ENCODE results near the gene GNAQ.

The GNAQ gene

DNA sequence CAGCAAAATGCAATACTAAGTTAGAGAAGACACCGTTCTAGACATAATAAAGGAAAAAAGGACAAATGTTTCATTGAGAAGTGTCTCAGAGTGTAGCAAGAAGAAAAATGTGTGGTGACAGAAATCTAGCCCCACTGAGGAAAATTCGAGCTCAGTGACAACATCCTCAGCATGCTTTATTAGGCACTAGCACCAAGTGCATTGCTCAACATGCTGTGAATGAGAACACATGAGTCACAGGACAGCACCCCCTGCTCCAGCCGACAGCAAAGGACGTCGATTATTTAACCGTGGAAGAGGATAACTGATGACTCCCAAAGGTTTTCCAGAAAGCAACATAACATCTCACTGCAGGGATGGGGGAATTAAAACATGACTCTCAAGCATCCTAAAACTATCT is 182.7 kb downstream of the GNAQ start:
- Histone ChIP-seq H3K9me3 (ENCODE audit: control insufficient read depth, low read length) (no peaks in the 10 kb centered on the region), H3K4me1 (ENCODE audit: control insufficient read depth, insufficient read depth, low read length) (peaks cover 36% of the 10 kb centered on the region), H3K27me3 (replicated peaks; ENCODE audit: control insufficient read depth, insufficient read depth, low read length) (no peaks in the 10 kb centered on the region), H3K9ac (ENCODE audit: low read length) (peak overlapping the region; percentile 53), H3K36me3 (ENCODE audit: control insufficient read depth, insufficient read depth, low read length, severe bottlenecking) (no peaks in the 10 kb centered on the region), H3K4me3 (ENCODE audit: low read length) (peak overlapping the region; percentile 35)
- DNase-seq (ENCODE audit: low read depth): peak; percentile 81

DNA sequence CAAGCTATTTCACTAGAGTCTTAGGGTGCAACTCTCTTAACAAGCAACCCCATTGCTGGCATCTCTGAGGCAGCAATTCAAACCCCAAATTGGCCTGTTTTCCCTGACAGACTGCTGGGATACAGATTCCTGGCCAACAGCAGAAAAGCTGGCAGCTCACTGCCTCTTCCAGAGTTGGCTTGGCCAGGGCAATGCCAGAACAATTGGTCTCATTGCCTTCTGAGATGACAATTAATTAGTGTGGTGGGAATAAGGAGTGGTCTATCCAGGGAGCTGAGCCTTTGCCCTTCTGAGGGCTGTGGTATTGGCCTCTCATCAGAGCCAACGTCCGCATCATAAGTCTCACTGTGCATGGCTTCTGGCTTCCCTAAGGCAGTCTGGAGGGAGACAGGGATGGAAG is 183.2 kb downstream of the GNAQ start:
- no peak for DNase-seq (ENCODE audit: low read depth)

DNA sequence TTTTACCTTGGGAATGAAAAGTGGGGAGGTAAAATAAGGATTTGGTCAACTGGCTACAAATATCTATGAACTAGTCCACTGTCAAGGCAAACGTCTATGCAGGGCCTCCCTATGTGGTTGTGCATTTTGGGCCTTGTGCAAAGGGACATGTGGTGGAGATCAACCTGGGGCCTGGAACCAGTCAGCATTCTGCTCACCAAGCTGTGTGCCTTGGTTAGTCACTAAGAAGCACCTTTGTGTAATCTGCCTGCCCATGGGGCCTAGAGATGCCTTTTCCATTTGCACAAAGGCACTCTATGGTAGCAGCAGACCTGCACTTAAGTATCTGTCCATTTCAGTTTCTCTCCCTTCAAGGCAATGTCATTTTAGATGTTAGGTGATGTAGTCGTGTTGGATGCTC is 184.0 kb downstream of the GNAQ start:
- Histone ChIP-seq H3K9ac (ENCODE audit: low read length) (no peak overlapping the region), H3K4me3 (ENCODE audit: low read length) (no peak overlapping the region), H3K9me3 (ENCODE audit: control insufficient read depth, low read length) (no peaks in the 10 kb centered on the region), H3K36me3 (ENCODE audit: control insufficient read depth, insufficient read depth, low read length, severe bottlenecking) (no peaks in the 10 kb centered on the region), H3K4me1 (ENCODE audit: control insufficient read depth, insufficient read depth, low read length) (peaks cover 36% of the 10 kb centered on the region), H3K27me3 (replicated peaks; ENCODE audit: control insufficient read depth, insufficient read depth, low read length) (no peaks in the 10 kb centered on the region)
- DNase-seq (ENCODE audit: low read depth): no peak

More for the DNA sequence above, 183.2 kb downstream of the GNAQ start:
- Histone ChIP-seq H3K9me3 (ENCODE audit: control insufficient read depth, low read length) (no peaks in the 10 kb centered on the region), H3K36me3 (ENCODE audit: control insufficient read depth, insufficient read depth, low read length, severe bottlenecking) (no peaks in the 10 kb centered on the region), H3K9ac (ENCODE audit: low read length) (peak overlapping the region; percentile 53), H3K4me3 (ENCODE audit: low read length) (peak overlapping the region; percentile 35), H3K4me1 (ENCODE audit: control insufficient read depth, insufficient read depth, low read length) (peaks cover 36% of the 10 kb centered on the region), H3K27me3 (replicated peaks; ENCODE audit: control insufficient read depth, insufficient read depth, low read length) (no peaks in the 10 kb centered on the region)

DNA sequence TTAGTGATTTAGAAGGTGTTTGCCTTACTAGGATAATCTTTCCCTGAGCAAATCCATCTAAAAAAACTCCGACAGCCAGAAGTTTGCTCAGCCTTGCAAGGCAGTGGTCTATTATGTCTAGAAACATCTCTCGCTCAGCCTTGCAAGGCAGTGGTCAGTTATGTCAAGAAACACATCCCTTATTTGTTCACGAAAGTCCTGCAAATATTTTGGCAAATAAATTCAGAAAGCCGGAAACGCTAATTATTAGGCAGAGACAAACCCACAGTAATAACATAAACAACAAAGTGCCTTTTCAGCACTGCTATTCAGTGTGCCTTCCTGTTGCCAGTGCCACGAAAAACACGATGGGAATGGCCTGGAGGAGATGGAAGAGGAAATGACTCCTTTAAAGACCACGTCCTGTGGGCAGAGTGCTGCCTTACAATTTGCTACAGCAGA is 184.5 kb downstream of the GNAQ start:
- no peaks in the 10 kb centered on the region for H3K9me3 ChIP-seq (ENCODE audit: control insufficient read depth, low read length)
- no peak overlapping the region for H3K9ac ChIP-seq (ENCODE audit: low read length)
- DNase-seq (ENCODE audit: low read depth): no peak
- H3K4me3 ChIP-seq (ENCODE audit: low read length): no peak overlapping the region
- H3K27me3 ChIP-seq (replicated peaks; ENCODE audit: control insufficient read depth, insufficient read depth, low read length): no peaks in the 10 kb centered on the region
- H3K36me3 ChIP-seq (ENCODE audit: control insufficient read depth, insufficient read depth, low read length, severe bottlenecking): no peaks in the 10 kb centered on the region
- peaks cover 31% of the 10 kb centered on the region for H3K4me1 ChIP-seq (ENCODE audit: control insufficient read depth, insufficient read depth, low read length)

DNA sequence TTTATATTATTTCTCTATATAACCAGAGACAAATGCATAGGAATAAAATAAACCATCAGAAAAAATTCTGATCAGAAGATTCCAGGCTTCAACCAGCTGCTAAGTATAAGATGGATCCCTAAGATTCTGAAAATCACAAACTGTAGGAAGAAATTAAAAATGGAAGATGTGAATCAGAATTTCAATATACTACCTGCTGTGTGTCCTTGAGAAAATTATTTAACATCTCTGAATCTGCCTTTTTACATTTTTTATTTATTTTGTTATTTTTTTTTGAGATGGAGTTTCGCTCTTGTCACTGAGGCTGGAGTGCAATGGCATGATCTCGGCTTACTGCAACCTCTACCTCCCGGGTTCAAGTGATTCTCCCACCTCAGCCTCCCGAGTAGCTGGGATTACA is 187.2 kb downstream of the GNAQ start:
- no peak for DNase-seq (ENCODE audit: low read depth)
- Histone ChIP-seq H3K4me3 (ENCODE audit: low read length) (no peak overlapping the region), H3K36me3 (ENCODE audit: control insufficient read depth, insufficient read depth, low read length, severe bottlenecking) (no peaks in the 10 kb centered on the region), H3K9ac (ENCODE audit: low read length) (no peak overlapping the region), H3K4me1 (ENCODE audit: control insufficient read depth, insufficient read depth, low read length) (peaks cover 39% of the 10 kb centered on the region), H3K9me3 (ENCODE audit: control insufficient read depth, low read length) (no peaks in the 10 kb centered on the region), H3K27me3 (replicated peaks; ENCODE audit: control insufficient read depth, insufficient read depth, low read length) (no peaks in the 10 kb centered on the region)

DNA sequence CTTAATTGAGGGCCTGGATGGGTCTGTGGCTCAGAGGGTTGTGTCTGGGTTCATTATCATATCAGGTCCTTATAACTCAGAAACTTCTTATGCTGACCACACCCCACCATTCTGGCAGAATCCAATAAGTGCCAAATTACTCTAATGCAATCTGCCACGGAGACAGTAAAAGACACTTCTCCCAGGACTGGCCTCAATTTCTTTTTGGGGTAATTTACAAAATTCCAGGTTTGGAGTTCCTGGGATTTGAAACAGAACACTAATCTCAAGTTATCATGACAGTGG is 187.8 kb downstream of the GNAQ start:
- Histone ChIP-seq H3K9me3 (ENCODE audit: control insufficient read depth, low read length) (no peaks in the 10 kb centered on the region), H3K36me3 (ENCODE audit: control insufficient read depth, insufficient read depth, low read length, severe bottlenecking) (no peaks in the 10 kb centered on the region), H3K27me3 (replicated peaks; ENCODE audit: control insufficient read depth, insufficient read depth, low read length) (no peaks in the 10 kb centered on the region), H3K4me1 (ENCODE audit: control insufficient read depth, insufficient read depth, low read length) (peaks cover 39% of the 10 kb centered on the region), H3K9ac (ENCODE audit: low read length) (no peak overlapping the region), H3K4me3 (ENCODE audit: low read length) (no peak overlapping the region)
- no peak for DNase-seq (ENCODE audit: low read depth)

DNA sequence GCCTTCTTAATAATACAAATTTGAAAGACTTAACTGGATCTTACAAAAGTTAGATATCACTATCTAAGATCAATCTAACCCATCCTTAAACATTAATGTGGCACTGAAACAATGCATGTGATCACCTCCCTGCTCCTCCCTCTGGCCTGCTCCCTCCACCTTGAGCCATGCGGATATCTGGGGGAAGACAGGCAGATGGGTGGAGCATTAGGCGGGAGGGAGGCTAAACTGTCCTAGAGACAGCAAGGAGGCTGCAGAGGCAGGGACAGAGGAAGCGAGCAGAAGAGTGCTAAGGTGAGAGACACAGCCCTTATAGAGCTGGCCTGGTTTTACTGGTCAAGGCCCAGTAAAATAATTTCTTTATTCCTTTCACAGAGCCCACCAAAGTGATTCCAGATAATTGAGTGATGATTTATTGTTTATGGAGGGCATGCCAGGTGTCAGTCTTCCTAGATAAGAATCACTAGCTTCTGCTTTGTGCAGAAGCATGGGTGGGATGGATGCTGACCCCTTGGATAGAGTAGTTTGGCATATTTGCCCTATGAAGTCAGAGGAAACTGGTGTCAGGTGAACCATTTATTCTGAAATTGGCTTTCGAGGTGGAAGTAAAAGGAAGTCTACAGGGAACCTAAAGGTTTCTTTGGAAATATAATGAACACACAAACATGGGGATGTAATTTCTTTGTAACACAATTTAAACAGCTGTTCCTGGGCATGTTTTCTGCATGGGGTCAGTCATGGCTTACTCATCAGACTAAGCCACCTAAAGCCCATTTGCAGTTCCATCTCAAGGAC is 188.3 kb downstream of the GNAQ start:
- H3K4me1 ChIP-seq (ENCODE audit: control insufficient read depth, insufficient read depth, low read length): peaks cover 35% of the 10 kb centered on the region
- no peaks in the 10 kb centered on the region for H3K36me3 ChIP-seq (ENCODE audit: control insufficient read depth, insufficient read depth, low read length, severe bottlenecking)
- H3K9ac ChIP-seq (ENCODE audit: low read length): no peak overlapping the region
- DNase-seq (ENCODE audit: low read depth): no peak
- H3K9me3 ChIP-seq (ENCODE audit: control insufficient read depth, low read length): no peaks in the 10 kb centered on the region
- no peak overlapping the region for H3K4me3 ChIP-seq (ENCODE audit: low read length)
- H3K27me3 ChIP-seq (replicated peaks; ENCODE audit: control insufficient read depth, insufficient read depth, low read length): no peaks in the 10 kb centered on the region

DNA sequence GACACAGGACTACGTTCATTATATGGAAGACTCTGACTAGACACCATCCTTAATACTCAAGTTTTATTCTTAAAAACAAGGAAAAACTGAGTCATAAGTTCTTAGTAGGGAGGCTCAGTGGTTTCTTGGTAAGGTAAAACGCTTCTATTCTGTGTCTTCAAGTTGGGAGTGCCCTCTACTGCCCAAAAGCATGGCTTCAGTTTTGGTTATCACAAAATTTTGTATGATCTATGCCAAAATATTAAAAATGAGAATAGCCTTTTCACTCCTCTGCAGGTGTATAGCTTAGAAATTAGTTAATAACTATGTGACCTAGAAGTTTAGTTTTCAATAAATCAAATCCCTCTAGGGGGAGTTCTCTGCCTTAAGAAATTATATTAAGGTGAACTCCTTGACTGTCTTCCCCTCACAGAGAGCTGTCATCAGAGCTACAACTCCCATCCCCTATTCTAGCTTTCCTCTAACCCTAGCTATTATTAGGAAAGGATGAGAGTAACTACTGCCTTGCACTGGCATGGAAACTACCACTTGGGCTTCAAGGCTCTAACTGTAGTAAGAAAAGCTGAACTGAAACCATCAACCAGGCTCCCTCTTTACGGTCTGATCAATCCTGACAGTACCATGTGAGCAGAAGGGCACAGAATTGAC is 189.7 kb downstream of the GNAQ start:
- H3K4me3 ChIP-seq (ENCODE audit: low read length): no peak overlapping the region

DNA sequence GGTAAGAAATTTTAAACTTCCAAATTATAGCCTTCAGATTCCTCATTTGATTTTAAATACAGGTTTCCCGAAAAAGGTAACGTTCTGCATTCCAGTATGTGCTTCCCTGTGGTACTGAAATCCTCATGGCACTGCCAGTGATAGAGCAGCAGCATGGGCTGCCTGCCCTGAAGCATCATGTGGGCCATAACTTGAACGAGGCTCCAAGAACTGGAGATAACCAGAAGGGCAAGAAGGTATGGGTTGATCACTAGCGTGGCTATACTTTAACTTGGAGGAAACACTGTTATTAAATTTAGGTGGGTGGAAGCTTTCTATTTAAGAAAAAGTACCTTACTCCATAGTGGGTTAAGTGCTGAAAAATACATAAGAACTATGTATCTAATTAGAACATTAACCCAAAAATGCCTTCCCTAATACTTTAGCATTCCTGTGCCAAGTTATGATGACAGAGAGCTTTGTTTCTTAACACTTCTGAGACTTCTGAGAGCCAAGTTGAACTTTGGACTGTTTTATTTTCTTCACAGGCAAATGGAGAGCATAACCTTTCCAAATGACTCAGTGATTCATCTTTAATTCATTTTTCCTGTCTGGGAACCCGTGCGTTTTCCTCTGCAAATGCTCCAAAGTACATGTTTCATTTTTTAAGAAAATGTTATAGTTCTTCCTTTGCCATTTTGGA is 192.0 kb downstream of the GNAQ start:
- Histone ChIP-seq H3K9me3 (ENCODE audit: control insufficient read depth, low read length) (no peaks in the 10 kb centered on the region), H3K9ac (ENCODE audit: low read length) (peak overlapping the region; percentile 13), H3K36me3 (ENCODE audit: control insufficient read depth, insufficient read depth, low read length, severe bottlenecking) (no peaks in the 10 kb centered on the region), H3K27me3 (replicated peaks; ENCODE audit: control insufficient read depth, insufficient read depth, low read length) (no peaks in the 10 kb centered on the region), H3K4me1 (ENCODE audit: control insufficient read depth, insufficient read depth, low read length) (peaks cover 28% of the 10 kb centered on the region), H3K4me3 (ENCODE audit: low read length) (peak overlapping the region; percentile 48)
- DNase-seq (ENCODE audit: low read depth): peak; percentile 75

More for the DNA sequence above, 189.7 kb downstream of the GNAQ start:
- peak; percentile 49 for DNase-seq (ENCODE audit: low read depth)
- Histone ChIP-seq H3K27me3 (replicated peaks; ENCODE audit: control insufficient read depth, insufficient read depth, low read length) (no peaks in the 10 kb centered on the region), H3K36me3 (ENCODE audit: control insufficient read depth, insufficient read depth, low read length, severe bottlenecking) (no peaks in the 10 kb centered on the region), H3K9me3 (ENCODE audit: control insufficient read depth, low read length) (no peaks in the 10 kb centered on the region), H3K9ac (ENCODE audit: low read length) (no peak overlapping the region), H3K4me1 (ENCODE audit: control insufficient read depth, insufficient read depth, low read length) (peaks cover 28% of the 10 kb centered on the region)

DNA sequence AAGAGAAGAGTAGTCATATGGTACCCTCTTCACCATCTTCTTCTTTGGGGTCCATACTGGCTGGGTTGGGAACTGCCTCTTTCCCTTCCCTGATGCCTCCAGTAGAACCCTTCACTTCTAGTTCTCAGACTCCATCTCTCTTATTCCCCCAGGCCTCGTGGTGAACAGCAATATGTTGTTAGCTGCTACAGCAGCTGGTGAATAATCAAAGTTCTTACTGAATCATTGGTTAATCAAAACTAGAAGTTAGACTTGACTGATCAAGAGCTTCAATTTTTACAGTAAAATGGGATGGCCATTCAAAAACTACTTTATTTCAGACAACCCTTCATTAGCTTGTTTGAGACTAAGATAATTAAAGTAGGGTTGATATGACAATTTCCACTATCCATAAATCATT is 192.6 kb downstream of the GNAQ start:
- H3K27me3 ChIP-seq (replicated peaks; ENCODE audit: control insufficient read depth, insufficient read depth, low read length): no peaks in the 10 kb centered on the region
- no peaks in the 10 kb centered on the region for H3K9me3 ChIP-seq (ENCODE audit: control insufficient read depth, low read length)
- H3K36me3 ChIP-seq (ENCODE audit: control insufficient read depth, insufficient read depth, low read length, severe bottlenecking): no peaks in the 10 kb centered on the region
- peak overlapping the region; percentile 13 for H3K9ac ChIP-seq (ENCODE audit: low read length)
- peaks cover 28% of the 10 kb centered on the region for H3K4me1 ChIP-seq (ENCODE audit: control insufficient read depth, insufficient read depth, low read length)
- H3K4me3 ChIP-seq (ENCODE audit: low read length): no peak overlapping the region
- DNase-seq (ENCODE audit: low read depth): no peak

DNA sequence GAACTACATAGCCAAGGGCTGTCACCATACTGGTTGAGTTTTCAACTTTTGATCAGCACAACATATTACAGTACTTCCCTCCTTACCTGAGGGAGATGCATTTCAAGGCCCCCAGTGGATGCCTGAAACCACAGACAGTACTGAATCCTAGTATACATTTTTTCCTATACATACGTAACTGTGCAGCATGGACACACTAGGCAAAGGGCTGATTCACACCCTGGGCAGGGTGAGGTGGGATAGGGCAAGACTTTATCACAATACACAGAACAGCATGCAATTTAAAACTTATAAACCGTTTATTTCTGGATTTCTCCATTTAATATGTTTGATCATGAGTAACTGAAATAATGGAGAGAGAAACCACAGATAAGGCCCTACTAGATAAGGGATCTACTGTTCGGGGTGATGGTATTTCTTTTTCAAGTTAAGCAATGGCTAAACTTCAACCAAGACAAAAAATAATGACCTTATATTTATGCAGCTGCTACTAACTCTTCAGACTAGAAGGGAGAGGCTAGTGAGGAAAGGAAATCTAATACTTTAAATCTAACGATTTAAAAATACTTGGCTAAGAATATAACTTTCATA is 196.6 kb downstream of the GNAQ start:
- no peak overlapping the region for H3K4me3 ChIP-seq (ENCODE audit: low read length)
- no peaks in the 10 kb centered on the region for H3K36me3 ChIP-seq (ENCODE audit: control insufficient read depth, insufficient read depth, low read length, severe bottlenecking)
- H3K9me3 ChIP-seq (ENCODE audit: control insufficient read depth, low read length): no peaks in the 10 kb centered on the region
- no peaks in the 10 kb centered on the region for H3K27me3 ChIP-seq (replicated peaks; ENCODE audit: control insufficient read depth, insufficient read depth, low read length)
- H3K4me1 ChIP-seq (ENCODE audit: control insufficient read depth, insufficient read depth, low read length): peaks cover 31% of the 10 kb centered on the region
- no peak for DNase-seq (ENCODE audit: low read depth)
- no peak overlapping the region for H3K9ac ChIP-seq (ENCODE audit: low read length)
